Gastrocnemius medialis (tissue), 4 donors: Measurements from ENCODE around the gene DHRS3.
"Not testable (repeated sequence)": the region's sequence is repeated elsewhere in the genome, so short reads cannot be mapped to it uniquely, and the experiment has no call there.

ENCODE experiments used
- CTCF ChIP-seq, 5 experiments: fragments of 450-650 bp in 3 of 5; fragments of 200-600 bp in 2 of 5; sonication (generic) in 2 of 5; IDR thresholded peaks in 4 of 5; conservative IDR thresholded peaks in 1 of 5; 1 replicate in 4 of 5; 2 replicates in 1 of 5; pipeline ENCODE4 v1.5.1; 2016 to 2019; ENCODE audit warnings: antibody characterized with exemption in 5 of 5, mild to moderate bottlenecking in 3 of 5, moderate library complexity in 3 of 5
- POLR2A ChIP-seq, 2 donors: fragments of 450-650 bp; IDR thresholded peaks; one replicate each; pipeline ENCODE4 v1.6.1; 2017; ENCODE audit warnings: antibody characterized with exemption in 2 of 2, mild to moderate bottlenecking in 2 of 2, moderate library complexity in 2 of 2

GRCh38 chr1:12522780-12523179 lies 95.2 kb downstream of the DHRS3 start:
- TF ChIP-seq CTCF (IDR thresholded peaks at IDR 0.05 in 4 of 5, conservative IDR thresholded peaks at IDR 0.05 in 1 of 5); POLR2A (IDR thresholded peaks at IDR 0.05): not testable (repeated sequence)
